GM23338 (cell line): ENCODE data around the gene STPG2. TPM values are rescaled to one million over a fixed set of nuclear protein-coding genes. Genes with fewer than 3 reads are reported as not detected.

Source experiments
- ATAC-seq: fragments of 200-7000 bp; cut with Tn5 transposase; 3 replicates; pipeline ENCODE4 v1.9.1; 2020
- DNase-seq: peaks from one replicate; pipeline ENCODE4 v3.0.0-alpha.2; 2015; ENCODE audit warnings: low spot score
- H2AFZ ChIP-seq: fragments of 200-600 bp; sonication (generic); 2 replicates; pipeline ENCODE4 v1.8.0; 2016; ENCODE audit warnings: antibody characterized with exemption, mild to moderate bottlenecking, moderate library complexity
- H3F3A ChIP-seq: fragments of 200-600 bp; sonication (generic); replicated peaks from 2 replicates; pipeline ENCODE4 v1.8.0; 2017; ENCODE audit warnings: antibody characterized with exemption, mixed run types, low read depth
- H3K27ac ChIP-seq: fragments of 200-600 bp; sonication (generic); 2 replicates; pipeline ENCODE4 v1.6.1; 2016; ENCODE audit warnings: low read depth
- H3K27me3 ChIP-seq: fragments of 200-600 bp; sonication (generic); 2 replicates; pipeline ENCODE4 v1.8.0; 2016; ENCODE audit warnings: mild to moderate bottlenecking, mixed run types, moderate library complexity; ENCODE audit not compliant: insufficient read depth
- H3K36me3 ChIP-seq: fragments of 200-600 bp; sonication (generic); 2 replicates; pipeline ENCODE4 v1.8.0; 2016; ENCODE audit warnings: mild to moderate bottlenecking; ENCODE audit not compliant: insufficient read depth
- H3K4me1 ChIP-seq: fragments of 200-600 bp; sonication (generic); 2 replicates; pipeline ENCODE4 v1.8.0; 2016; ENCODE audit warnings: mild to moderate bottlenecking, moderate library complexity; ENCODE audit not compliant: insufficient read depth
- H3K4me2 ChIP-seq: fragments of 200-600 bp; sonication (generic); 2 replicates; pipeline ENCODE4 v1.7.1; 2017; ENCODE audit warnings: mixed run types
- H3K4me3 ChIP-seq: fragments of 200-600 bp; sonication (generic); 2 replicates; pipeline ENCODE4 v1.6.1; 2016; ENCODE audit warnings: mixed run types
- H3K79me2 ChIP-seq: fragments of 200-600 bp; sonication (generic); replicated peaks from 2 replicates; pipeline ENCODE4 v1.8.0; 2017; ENCODE audit warnings: mild to moderate bottlenecking; ENCODE audit not compliant: insufficient read depth
- H3K9me2 ChIP-seq: fragments of 200-600 bp; sonication (generic); 2 replicates; pipeline ENCODE4 v1.8.0; 2017; ENCODE audit not compliant: insufficient read depth
- H4K20me1 ChIP-seq: fragments of 200-600 bp; sonication (generic); replicated peaks from 2 replicates; pipeline ENCODE4 v1.8.0; 2017; ENCODE audit warnings: mild to moderate bottlenecking; ENCODE audit not compliant: insufficient read depth
- H3K27ac Mint-ChIP-seq: 2 replicates; pipeline ENCODE4 v1.8.0; 2020; ENCODE audit warnings: inconsistent platforms, mild to moderate bottlenecking, moderate library complexity, mixed read lengths
- H3K27me3 Mint-ChIP-seq: 3 replicates; pipeline ENCODE4 v1.8.0; 2022; ENCODE audit warnings: low read depth, mild to moderate bottlenecking, moderate library complexity, mixed read lengths, inconsistent platforms; ENCODE audit not compliant: insufficient read depth, poor library complexity
- H3K36me3 Mint-ChIP-seq: 3 replicates; pipeline ENCODE4 v1.8.0; 2021; ENCODE audit warnings: low read depth, mild to moderate bottlenecking, inconsistent platforms, moderate library complexity, mixed read lengths
- H3K4me1 Mint-ChIP-seq: 3 replicates; pipeline ENCODE4 v1.8.0; 2020; ENCODE audit warnings: mild to moderate bottlenecking, inconsistent platforms, mixed read lengths
- H3K4me3 Mint-ChIP-seq: 3 replicates; pipeline ENCODE4 v1.8.0; 2021; ENCODE audit warnings: moderate library complexity, mild to moderate bottlenecking, inconsistent platforms, mixed read lengths
- H3K9me3 Mint-ChIP-seq: 3 replicates; pipeline ENCODE4 v1.8.0; 2020; ENCODE audit warnings: moderate library complexity, mild to moderate bottlenecking, inconsistent platforms, mixed read lengths
- CREB1 ChIP-seq: fragments of 250-450 bp; sonication (Bioruptor Pico); IDR thresholded peaks from 2 replicates; pipeline ENCODE4 v1.5.0; 2020; ENCODE audit warnings: low read depth, mild to moderate bottlenecking, moderate library complexity
- CTCF ChIP-seq, 2 experiments: fragments of 200-600 bp in 1 of 2; sonication (generic) in 1 of 2; conservative IDR thresholded peaks; 2 replicates each; pipeline versions ENCODE4 v1.5.1 to v1.6.1; 2016 to 2017; ENCODE audit warnings: antibody characterized with exemption in 2 of 2, low read depth in 2 of 2, mild to moderate bottlenecking in 2 of 2, moderate library complexity in 1 of 2
- ETS1 ChIP-seq: IDR thresholded peaks from 2 replicates; pipeline ENCODE4 v1.6.1; 2016; ENCODE audit warnings: antibody characterized with exemption
- EZH2 ChIP-seq: fragments of 200-600 bp; sonication (generic); IDR thresholded peaks from one replicate; pipeline ENCODE4 v1.8.0; 2017; ENCODE audit warnings: antibody characterized with exemption, mild to moderate bottlenecking, low read depth; ENCODE audit not compliant: unreplicated experiment
- EZH2phosphoT487 ChIP-seq: fragments of 200-600 bp; sonication (generic); IDR thresholded peaks from one replicate; pipeline ENCODE4 v1.8.1; 2018; ENCODE audit warnings: antibody characterized with exemption; ENCODE audit not compliant: unreplicated experiment
- JUNB ChIP-seq: IDR thresholded peaks from one replicate; pipeline ENCODE4 v1.6.1; 2016; ENCODE audit warnings: antibody characterized with exemption; ENCODE audit not compliant: unreplicated experiment
- NANOG ChIP-seq: IDR thresholded peaks from 2 replicates; pipeline ENCODE4 v1.6.1; 2016; ENCODE audit warnings: antibody characterized with exemption, borderline replicate concordance
- ZNF114 ChIP-seq: fragments of 250-450 bp; sonication (Bioruptor Pico); IDR thresholded peaks from 2 replicates; pipeline ENCODE4 v1.5.0; 2020; ENCODE audit warnings: mild to moderate bottlenecking, moderate library complexity
- ZNF331 ChIP-seq: fragments of 250-450 bp; sonication (Bioruptor Pico); IDR thresholded peaks from 2 replicates; pipeline ENCODE4 v1.5.0; 2020; ENCODE audit warnings: low read depth, mild to moderate bottlenecking, moderate library complexity
- polyA plus RNA-seq: library from polyadenylated mRNA; unstranded; fragments of >200 nt; fragmentation: Nextera tagmentation; extraction: Ambion mirVana; gene quantifications from 2 replicates; pipeline ENCODE4 v1.2.1, GENCODE V29; 2016
- total RNA-seq: library from RNA; depleted of rRNA; stranded (reverse); fragments of >200 nt; shearing (Covaris generic); gene quantifications from 2 replicates; pipeline ENCODE4 v1.2.3, GENCODE V29; 2014
- TF ChIP-seq, protein P1 (sequence below): IDR thresholded peaks from one replicate; pipeline ENCODE4 v1.6.1; 2018; ENCODE audit warnings: antibody characterized with exemption; ENCODE audit not compliant: unreplicated experiment
- TF ChIP-seq, protein P2 (sequence below): fragments of 250-450 bp; sonication (Bioruptor Pico); IDR thresholded peaks from 2 replicates; pipeline ENCODE4 v1.5.0; 2020; ENCODE audit warnings: mild to moderate bottlenecking, moderate library complexity

STPG2 gene
- total and polyA plus RNA-seq, 2 experiments from 2014 or later = 0.17 to 0.32 TPM

- TF ChIP-seq CREB1 (CRISPR knock-in tag) (no peak), ZNF331 (CRISPR knock-in tag) (no peak), ETS1 (no peak), JUNB (no peak), EZH2phosphoT487 (no peak)
- TF ChIP-seq, protein P1, sequence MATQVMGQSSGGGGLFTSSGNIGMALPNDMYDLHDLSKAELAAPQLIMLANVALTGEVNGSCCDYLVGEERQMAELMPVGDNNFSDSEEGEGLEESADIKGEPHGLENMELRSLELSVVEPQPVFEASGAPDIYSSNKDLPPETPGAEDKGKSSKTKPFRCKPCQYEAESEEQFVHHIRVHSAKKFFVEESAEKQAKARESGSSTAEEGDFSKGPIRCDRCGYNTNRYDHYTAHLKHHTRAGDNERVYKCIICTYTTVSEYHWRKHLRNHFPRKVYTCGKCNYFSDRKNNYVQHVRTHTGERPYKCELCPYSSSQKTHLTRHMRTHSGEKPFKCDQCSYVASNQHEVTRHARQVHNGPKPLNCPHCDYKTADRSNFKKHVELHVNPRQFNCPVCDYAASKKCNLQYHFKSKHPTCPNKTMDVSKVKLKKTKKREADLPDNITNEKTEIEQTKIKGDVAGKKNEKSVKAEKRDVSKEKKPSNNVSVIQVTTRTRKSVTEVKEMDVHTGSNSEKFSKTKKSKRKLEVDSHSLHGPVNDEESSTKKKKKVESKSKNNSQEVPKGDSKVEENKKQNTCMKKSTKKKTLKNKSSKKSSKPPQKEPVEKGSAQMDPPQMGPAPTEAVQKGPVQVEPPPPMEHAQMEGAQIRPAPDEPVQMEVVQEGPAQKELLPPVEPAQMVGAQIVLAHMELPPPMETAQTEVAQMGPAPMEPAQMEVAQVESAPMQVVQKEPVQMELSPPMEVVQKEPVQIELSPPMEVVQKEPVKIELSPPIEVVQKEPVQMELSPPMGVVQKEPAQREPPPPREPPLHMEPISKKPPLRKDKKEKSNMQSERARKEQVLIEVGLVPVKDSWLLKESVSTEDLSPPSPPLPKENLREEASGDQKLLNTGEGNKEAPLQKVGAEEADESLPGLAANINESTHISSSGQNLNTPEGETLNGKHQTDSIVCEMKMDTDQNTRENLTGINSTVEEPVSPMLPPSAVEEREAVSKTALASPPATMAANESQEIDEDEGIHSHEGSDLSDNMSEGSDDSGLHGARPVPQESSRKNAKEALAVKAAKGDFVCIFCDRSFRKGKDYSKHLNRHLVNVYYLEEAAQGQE = no peak
Observed at GRCh38 chr4:97867557-97868091, 275.7 kb downstream of the STPG2 start (continued).

GRCh38 chr4:97866821-97867556 is 276.3 kb downstream of the STPG2 start:
- Histone ChIP-seq H2AFZ (no peak overlapping the region), H3K79me2 (no peaks in the 10 kb centered on the region), H4K20me1 (no peaks in the 10 kb centered on the region), H3K27me3 (no peaks in the 10 kb centered on the region), H3K4me2 (no peak overlapping the region), H3K9me2 (peaks cover 5% of the 10 kb centered on the region; the same call in 1 of the 2 replicates), H3K27ac (no peak overlapping the region), H3K4me3 (no peak overlapping the region), H3F3A (no peaks in the 10 kb centered on the region), H3K4me1 (no peaks in the 10 kb centered on the region), H3K36me3 (no peaks in the 10 kb centered on the region)
- Mint-ChIP-seq H3K36me3 (peaks cover 6% of the 10 kb centered on the region; the same call in 1 of the 3 replicates), H3K4me3 (no peak overlapping the region), H3K27ac (peak overlapping the region; percentile 14; the same call in 1 of the 2 replicates), H3K4me1 (no peaks in the 10 kb centered on the region), H3K27me3 (peaks cover 2% of the 10 kb centered on the region), H3K9me3 (peaks cover 6% of the 10 kb centered on the region; the same call in 1 of the 3 replicates)
- DNase-seq = no peak
- no peak for ATAC-seq
- TF ChIP-seq NANOG (no peak), JUNB (no peak), EZH2 (no peak), EZH2phosphoT487 (no peak), ZNF114 (CRISPR knock-in tag) (no peak), CTCF (conservative IDR thresholded peaks at IDR 0.05; ENCODE audit: low read depth in 2 of 2) (no peak), ZNF331 (CRISPR knock-in tag) (no peak)
- TF ChIP-seq, protein P2, sequence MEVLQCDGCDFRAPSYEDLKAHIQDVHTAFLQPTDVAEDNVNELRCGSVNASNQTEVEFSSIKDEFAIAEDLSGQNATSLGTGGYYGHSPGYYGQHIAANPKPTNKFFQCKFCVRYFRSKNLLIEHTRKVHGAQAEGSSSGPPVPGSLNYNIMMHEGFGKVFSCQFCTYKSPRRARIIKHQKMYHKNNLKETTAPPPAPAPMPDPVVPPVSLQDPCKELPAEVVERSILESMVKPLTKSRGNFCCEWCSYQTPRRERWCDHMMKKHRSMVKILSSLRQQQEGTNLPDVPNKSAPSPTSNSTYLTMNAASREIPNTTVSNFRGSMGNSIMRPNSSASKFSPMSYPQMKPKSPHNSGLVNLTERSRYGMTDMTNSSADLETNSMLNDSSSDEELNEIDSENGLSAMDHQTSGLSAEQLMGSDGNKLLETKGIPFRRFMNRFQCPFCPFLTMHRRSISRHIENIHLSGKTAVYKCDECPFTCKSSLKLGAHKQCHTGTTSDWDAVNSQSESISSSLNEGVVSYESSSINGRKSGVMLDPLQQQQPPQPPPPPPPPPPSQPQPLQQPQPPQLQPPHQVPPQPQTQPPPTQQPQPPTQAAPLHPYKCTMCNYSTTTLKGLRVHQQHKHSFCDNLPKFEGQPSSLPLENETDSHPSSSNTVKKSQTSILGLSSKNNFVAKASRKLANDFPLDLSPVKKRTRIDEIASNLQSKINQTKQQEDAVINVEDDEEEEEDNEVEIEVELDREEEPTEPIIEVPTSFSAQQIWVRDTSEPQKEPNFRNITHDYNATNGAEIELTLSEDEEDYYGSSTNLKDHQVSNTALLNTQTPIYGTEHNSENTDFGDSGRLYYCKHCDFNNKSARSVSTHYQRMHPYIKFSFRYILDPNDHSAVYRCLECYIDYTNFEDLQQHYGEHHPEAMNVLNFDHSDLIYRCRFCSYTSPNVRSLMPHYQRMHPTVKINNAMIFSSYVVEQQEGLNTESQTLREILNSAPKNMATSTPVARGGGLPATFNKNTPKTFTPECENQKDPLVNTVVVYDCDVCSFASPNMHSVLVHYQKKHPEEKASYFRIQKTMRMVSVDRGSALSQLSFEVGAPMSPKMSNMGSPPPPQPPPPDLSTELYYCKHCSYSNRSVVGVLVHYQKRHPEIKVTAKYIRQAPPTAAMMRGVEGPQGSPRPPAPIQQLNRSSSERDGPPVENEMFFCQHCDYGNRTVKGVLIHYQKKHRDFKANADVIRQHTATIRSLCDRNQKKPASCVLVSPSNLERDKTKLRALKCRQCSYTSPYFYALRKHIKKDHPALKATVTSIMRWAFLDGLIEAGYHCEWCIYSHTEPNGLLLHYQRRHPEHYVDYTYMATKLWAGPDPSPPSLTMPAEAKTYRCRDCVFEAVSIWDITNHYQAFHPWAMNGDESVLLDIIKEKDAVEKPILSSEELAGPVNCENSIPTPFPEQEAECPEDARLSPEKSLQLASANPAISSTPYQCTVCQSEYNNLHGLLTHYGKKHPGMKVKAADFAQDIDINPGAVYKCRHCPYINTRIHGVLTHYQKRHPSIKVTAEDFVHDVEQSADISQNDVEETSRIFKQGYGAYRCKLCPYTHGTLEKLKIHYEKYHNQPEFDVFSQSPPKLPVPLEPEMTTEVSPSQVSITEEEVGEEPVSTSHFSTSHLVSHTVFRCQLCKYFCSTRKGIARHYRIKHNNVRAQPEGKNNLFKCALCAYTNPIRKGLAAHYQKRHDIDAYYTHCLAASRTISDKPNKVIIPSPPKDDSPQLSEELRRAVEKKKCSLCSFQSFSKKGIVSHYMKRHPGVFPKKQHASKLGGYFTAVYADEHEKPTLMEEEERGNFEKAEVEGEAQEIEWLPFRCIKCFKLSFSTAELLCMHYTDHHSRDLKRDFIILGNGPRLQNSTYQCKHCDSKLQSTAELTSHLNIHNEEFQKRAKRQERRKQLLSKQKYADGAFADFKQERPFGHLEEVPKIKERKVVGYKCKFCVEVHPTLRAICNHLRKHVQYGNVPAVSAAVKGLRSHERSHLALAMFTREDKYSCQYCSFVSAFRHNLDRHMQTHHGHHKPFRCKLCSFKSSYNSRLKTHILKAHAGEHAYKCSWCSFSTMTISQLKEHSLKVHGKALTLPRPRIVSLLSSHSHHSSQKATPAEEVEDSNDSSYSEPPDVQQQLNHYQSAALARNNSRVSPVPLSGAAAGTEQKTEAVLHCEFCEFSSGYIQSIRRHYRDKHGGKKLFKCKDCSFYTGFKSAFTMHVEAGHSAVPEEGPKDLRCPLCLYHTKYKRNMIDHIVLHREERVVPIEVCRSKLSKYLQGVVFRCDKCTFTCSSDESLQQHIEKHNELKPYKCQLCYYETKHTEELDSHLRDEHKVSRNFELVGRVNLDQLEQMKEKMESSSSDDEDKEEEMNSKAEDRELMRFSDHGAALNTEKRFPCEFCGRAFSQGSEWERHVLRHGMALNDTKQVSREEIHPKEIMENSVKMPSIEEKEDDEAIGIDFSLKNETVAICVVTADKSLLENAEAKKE = no peak
